Measurements from ENCODE around the gene PDIA2. TPM values are rescaled to one million over a fixed set of nuclear protein-coding genes. Genes with fewer than 3 reads are reported as not detected.

Gene PDIA2
- total and polyA plus RNA-seq, 10 of the 15 experiments (the other 5 are each of a cell fraction or from before 2014, with no cell fraction given) = 0.11 to 0.36 TPM; not detected in 8

- Histone ChIP-seq H3K36me3 (ENCODE audit: control insufficient read depth in 2 of 2, insufficient read depth in 2 of 2, low read length in 1 of 2) (peaks cover 3 to 4% of the 10 kb centered on the region in 2 experiments; a peak in 2 of 4 replicates), H3K27me3 (replicated peaks in 1 of 2; ENCODE audit: control insufficient read depth in 2 of 2, insufficient read depth in 2 of 2, low read length in 1 of 2) (no peaks in the 10 kb centered on the region), H4K20me1 (ENCODE audit: control insufficient read depth, insufficient read depth) (no peaks in the 10 kb centered on the region), H3K4me1 (ENCODE audit: control insufficient read depth, insufficient read depth, low read length) (peaks cover 27% of the 10 kb centered on the region), H3K4me2 (ENCODE audit: control insufficient read depth, insufficient read depth) (no peak overlapping the region), H3K9me3 (replicated peaks; ENCODE audit: control insufficient read depth, insufficient read depth, low read length) (no peaks in the 10 kb centered on the region), H2AFZ (ENCODE audit: control insufficient read depth, low read depth, low read length) (no peak overlapping the region), H3K27ac (ENCODE audit: control insufficient read depth, insufficient read depth) (no peak overlapping the region), H3K4me3 (no peak overlapping the region), H3K9ac (ENCODE audit: control insufficient read depth, insufficient read depth, low read length) (no peak overlapping the region), H3K79me2 (ENCODE audit: control insufficient read depth, insufficient read depth, low read length) (peaks cover 19% of the 10 kb centered on the region)
- SMC1A ChIA-PET (ENCODE audit: uncharacterized antibody, unreplicated experiment) = interaction anchor here (1.2 to 2.5 kb wide), 2 partner anchors 26 to 96 kb away, joined by 3 to 9 read pairs; no protein-coding TSS in a partner anchor
- no peak for FAIRE-seq
- intact Hi-C loops (cut with micrococcal nuclease; ENCODE audit: unreplicated experiment) (no loop called here), in situ Hi-C loops (cut with MboI) (no loop called here)
- ATAC-seq = no peak
- no TSS peak for BruUV-seq (replicated peaks)
- POLR2A ChIA-PET = no interaction called here
- no peak for DNase-seq (ENCODE audit: low read depth, low spot score)
- RAD21 ChIA-PET (ENCODE audit: unreplicated experiment) = no interaction called here
- 96% methylated on average over 17 of the region's 17 CpGs for WGBS (ENCODE audit: insufficient coverage, insufficient replicate concordance, low lambda C conversion rate, missing lambda C conversion rate)
- CTCF ChIA-PET = no interaction called here
- TF ChIP-seq RAD21 (IDR thresholded peaks at IDR 0.05; ENCODE audit: insufficient read depth, low read depth, low read length) (no peak), LARP7 (IDR thresholded peaks at IDR 0.05) (no peak), SUZ12 (IDR thresholded peaks at IDR 0.05; ENCODE audit: unreplicated experiment) (no peak), RCOR1 (conservative IDR thresholded peaks at IDR 0.05; ENCODE audit: low read depth, low read length) (no peak), NFXL1 (IDR thresholded peaks at IDR 0.05; ENCODE audit: borderline replicate concordance) (no peak), BACH1 (IDR thresholded peaks at IDR 0.05; ENCODE audit: borderline replicate concordance) (no peak), ZNF622 (IDR thresholded peaks at IDR 0.05) (no peak), POU2F2 (IDR thresholded peaks at IDR 0.05; ENCODE audit: borderline replicate concordance, low read depth, low read length) (no peak), SMAD1 (IDR thresholded peaks at IDR 0.05; ENCODE audit: low read depth, partially characterized antibody) (no peak), ZNF217 (IDR thresholded peaks at IDR 0.05) (no peak), YY1 (IDR thresholded peaks at IDR 0.05; ENCODE audit: low read depth, low read length) (no peak), CHD4 (IDR thresholded peaks at IDR 0.05) (no peak), CBX5 (IDR thresholded peaks at IDR 0.05; ENCODE audit: low read depth) (no peak), STAT1 (conservative IDR thresholded peaks at IDR 0.05) (no peak), CEBPZ (IDR thresholded peaks at IDR 0.05; ENCODE audit: low read depth, low read length) (no peak), JUNB (IDR thresholded peaks at IDR 0.05) (no peak), SREBF1 (IDR thresholded peaks at IDR 0.05; ENCODE audit: low read length) (no peak), POLR2AphosphoS5 (IDR thresholded peaks at IDR 0.05; ENCODE audit: low read length) (no peak), EP300 (IDR thresholded peaks at IDR 0.05; ENCODE audit: borderline replicate concordance in 1 of 2, control insufficient read depth in 1 of 2, low read depth in 2 of 2, low read length in 2 of 2) (no peak), ATF2 (IDR thresholded peaks at IDR 0.05; ENCODE audit: low read length) (no peak)
These were observed 41.2 kb downstream of the PDIA2 start for GRCh38 chr16:324201-324450.
